Neural cell (in vitro differentiated cells): Measurements from ENCODE around the gene NRXN2. TPM values are rescaled to one million over a fixed set of nuclear protein-coding genes. Genes with fewer than 3 reads are reported as not detected.

ENCODE experiments used
- H2AFZ ChIP-seq: fragments of 200-600, 300-800 bp; sonication (generic), shearing (Covaris generic); 2 replicates; pipeline ENCODE4 v1.6.0; 2014; ENCODE audit warnings: low read depth, mild to moderate bottlenecking, antibody characterized with exemption, low read length, moderate library complexity
- H3F3A ChIP-seq: fragments of 200-600 bp; shearing (Covaris generic); 2 replicates; pipeline ENCODE4 v1.6.1; 2016; ENCODE audit warnings: mild to moderate bottlenecking, moderate library complexity, mixed read lengths, antibody characterized with exemption, low read length; ENCODE audit not compliant: insufficient read depth, poor library complexity, severe bottlenecking
- H3K27ac ChIP-seq: fragments of 200-600, 300-800 bp; sonication (generic), shearing (Covaris generic); 2 replicates; pipeline ENCODE4 v1.5.1; 2014; ENCODE audit warnings: mild to moderate bottlenecking, low read length, moderate library complexity
- H3K27me3 ChIP-seq: fragments of 300-800, 200-600 bp; sonication (generic), shearing (Covaris generic); 2 replicates; pipeline ENCODE4 v1.6.0; 2014; ENCODE audit warnings: mild to moderate bottlenecking, low read depth, low read length, moderate library complexity; ENCODE audit not compliant: insufficient read depth
- H3K36me3 ChIP-seq: fragments of 300-800, 200-600 bp; sonication (generic), shearing (Covaris generic); 2 replicates; pipeline ENCODE4 v1.5.1; 2014; ENCODE audit warnings: mild to moderate bottlenecking, antibody characterized with exemption, low read length, moderate library complexity; ENCODE audit not compliant: insufficient read depth
- H3K4me2 ChIP-seq: fragments of 300-800, 200-600 bp; sonication (generic), shearing (Covaris generic); 2 replicates; pipeline ENCODE4 v1.6.0; 2014; ENCODE audit warnings: mild to moderate bottlenecking, low read length
- H3K4me3 ChIP-seq: fragments of 300-800, 200-600 bp; sonication (generic), shearing (Covaris generic); 2 replicates; pipeline ENCODE4 v1.5.1; 2014; ENCODE audit warnings: mild to moderate bottlenecking, low read length, moderate library complexity
- H3K79me2 ChIP-seq: fragments of 200-600 bp; shearing (Covaris generic); replicated peaks from 2 replicates; pipeline ENCODE4 v1.6.0; 2014; ENCODE audit warnings: mild to moderate bottlenecking, low read length, moderate library complexity; ENCODE audit not compliant: insufficient read depth
- H3K9ac ChIP-seq: fragments of 300-800, 200-600 bp; sonication (generic), shearing (Covaris generic); 2 replicates; pipeline ENCODE4 v1.6.1; 2016; ENCODE audit warnings: mild to moderate bottlenecking, low read length, mixed read lengths
- H3K9me2 ChIP-seq: fragments of 200-600 bp; shearing (Covaris generic); 2 replicates; pipeline ENCODE4 v1.6.1; 2016; ENCODE audit warnings: mild to moderate bottlenecking, low read length, mixed read lengths; ENCODE audit not compliant: insufficient read depth
- H3K9me3 ChIP-seq: fragments of 200-600, 300-800 bp; sonication (generic), shearing (Covaris generic); 2 replicates; pipeline ENCODE4 v1.6.1; 2016; ENCODE audit warnings: mild to moderate bottlenecking, mixed run types, low read length, moderate library complexity, mixed read lengths
- H4K20me1 ChIP-seq: fragments of 200-600 bp; shearing (Covaris generic); 2 replicates; pipeline ENCODE4 v1.6.1; 2016; ENCODE audit warnings: mild to moderate bottlenecking, mixed run types; ENCODE audit not compliant: insufficient read depth
- EP300 ChIP-seq: fragments of 450-650 bp; conservative IDR thresholded peaks from 2 replicates; pipeline ENCODE4 v1.6.1; 2014; ENCODE audit warnings: antibody characterized with exemption, mild to moderate bottlenecking, moderate library complexity; ENCODE audit not compliant: poor library complexity, severe bottlenecking
- EZH2 ChIP-seq: fragments of 200-600, 300-800 bp; shearing (Covaris generic), sonication (generic); IDR thresholded peaks from 2 replicates; pipeline ENCODE4 v1.6.1; 2014; ENCODE audit warnings: antibody characterized with exemption, low read length, borderline replicate concordance, mild to moderate bottlenecking; ENCODE audit not compliant: insufficient read depth, poor library complexity, severe bottlenecking
- MXI1 ChIP-seq: fragments of 450-650 bp; conservative IDR thresholded peaks from 2 replicates; pipeline ENCODE4 v1.6.1; 2014; ENCODE audit warnings: antibody characterized with exemption, mild to moderate bottlenecking; ENCODE audit not compliant: poor library complexity, severe bottlenecking
- POLR2AphosphoS5 ChIP-seq: IDR thresholded peaks from 2 replicates; pipeline ENCODE4 v1.6.1; 2012
- RAD21 ChIP-seq: fragments of 450-650 bp; conservative IDR thresholded peaks from 2 replicates; pipeline ENCODE4 v1.6.1; 2014; ENCODE audit warnings: antibody characterized with exemption, mild to moderate bottlenecking, moderate library complexity
- SMC3 ChIP-seq: fragments of 450-650 bp; conservative IDR thresholded peaks from 2 replicates; pipeline ENCODE4 v1.6.1; 2014; ENCODE audit warnings: antibody characterized with exemption, mild to moderate bottlenecking, moderate library complexity; ENCODE audit not compliant: poor library complexity
- TAF1 ChIP-seq: IDR thresholded peaks from 2 replicates; pipeline ENCODE4 v1.6.1; 2012; ENCODE audit warnings: low read depth
- polyA plus RNA-seq: library from polyadenylated mRNA; depleted of rRNA; stranded (reverse); fragments of >200 nt; gene quantifications from 2 replicates; pipeline ENCODE4 v1.2.3, GENCODE V29; 2014
- TF ChIP-seq, protein P1 (sequence below): fragments of 450-650 bp; IDR thresholded peaks from 2 replicates; pipeline ENCODE4 v1.5.1; 2014; ENCODE audit warnings: antibody characterized with exemption, mild to moderate bottlenecking, moderate library complexity; ENCODE audit not compliant: poor library complexity, severe bottlenecking
- TF ChIP-seq, protein P2 (sequence below): IDR thresholded peaks from 2 replicates; pipeline ENCODE4 v1.6.1; 2012; ENCODE audit warnings: borderline replicate concordance

NRXN2 gene
- polyA plus RNA-seq, 1 donor from 2014 or later, result 68.0 TPM

DNA sequence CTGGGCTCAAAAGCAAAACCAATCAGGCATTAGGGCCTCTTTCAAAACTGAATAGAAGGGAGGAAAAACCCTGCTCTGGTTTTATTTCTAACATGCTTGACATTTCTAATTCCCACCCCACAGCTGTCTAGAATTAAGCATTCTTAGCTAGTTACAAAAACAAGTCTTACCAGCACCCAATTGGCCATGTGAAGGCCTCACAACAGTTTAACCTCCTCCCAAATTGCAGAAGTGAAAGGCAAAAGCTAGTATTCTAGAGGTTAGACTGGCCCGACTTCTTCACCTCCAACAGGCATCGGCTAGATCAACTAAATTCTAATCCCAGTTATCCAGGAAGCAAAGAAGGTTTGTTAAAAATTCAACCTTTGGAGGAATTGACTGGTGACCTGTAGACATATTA is 48.9 kb upstream of the NRXN2 start:
- Histone ChIP-seq H3K27ac (no peak overlapping the region), H3F3A (no peaks in the 10 kb centered on the region), H3K4me3 (no peak overlapping the region), H4K20me1 (peaks cover 50% of the 10 kb centered on the region), H2AFZ (no peak overlapping the region), H3K9ac (no peak overlapping the region), H3K9me2 (no peaks in the 10 kb centered on the region), H3K79me2 (peaks cover 57% of the 10 kb centered on the region), H3K27me3 (no peaks in the 10 kb centered on the region), H3K36me3 (peaks cover 44% of the 10 kb centered on the region), H3K9me3 (no peaks in the 10 kb centered on the region), H3K4me2 (no peak overlapping the region)
- no peak for TF ChIP-seq RAD21
- TF ChIP-seq EZH2, result no peak
- TF ChIP-seq TAF1, result no peak
- no peak for TF ChIP-seq SMC3
- TF ChIP-seq MXI1, result no peak
- no peak for TF ChIP-seq EP300
- TF ChIP-seq, protein P1, sequence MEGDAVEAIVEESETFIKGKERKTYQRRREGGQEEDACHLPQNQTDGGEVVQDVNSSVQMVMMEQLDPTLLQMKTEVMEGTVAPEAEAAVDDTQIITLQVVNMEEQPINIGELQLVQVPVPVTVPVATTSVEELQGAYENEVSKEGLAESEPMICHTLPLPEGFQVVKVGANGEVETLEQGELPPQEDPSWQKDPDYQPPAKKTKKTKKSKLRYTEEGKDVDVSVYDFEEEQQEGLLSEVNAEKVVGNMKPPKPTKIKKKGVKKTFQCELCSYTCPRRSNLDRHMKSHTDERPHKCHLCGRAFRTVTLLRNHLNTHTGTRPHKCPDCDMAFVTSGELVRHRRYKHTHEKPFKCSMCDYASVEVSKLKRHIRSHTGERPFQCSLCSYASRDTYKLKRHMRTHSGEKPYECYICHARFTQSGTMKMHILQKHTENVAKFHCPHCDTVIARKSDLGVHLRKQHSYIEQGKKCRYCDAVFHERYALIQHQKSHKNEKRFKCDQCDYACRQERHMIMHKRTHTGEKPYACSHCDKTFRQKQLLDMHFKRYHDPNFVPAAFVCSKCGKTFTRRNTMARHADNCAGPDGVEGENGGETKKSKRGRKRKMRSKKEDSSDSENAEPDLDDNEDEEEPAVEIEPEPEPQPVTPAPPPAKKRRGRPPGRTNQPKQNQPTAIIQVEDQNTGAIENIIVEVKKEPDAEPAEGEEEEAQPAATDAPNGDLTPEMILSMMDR, result no peak
- TF ChIP-seq, protein P2, sequence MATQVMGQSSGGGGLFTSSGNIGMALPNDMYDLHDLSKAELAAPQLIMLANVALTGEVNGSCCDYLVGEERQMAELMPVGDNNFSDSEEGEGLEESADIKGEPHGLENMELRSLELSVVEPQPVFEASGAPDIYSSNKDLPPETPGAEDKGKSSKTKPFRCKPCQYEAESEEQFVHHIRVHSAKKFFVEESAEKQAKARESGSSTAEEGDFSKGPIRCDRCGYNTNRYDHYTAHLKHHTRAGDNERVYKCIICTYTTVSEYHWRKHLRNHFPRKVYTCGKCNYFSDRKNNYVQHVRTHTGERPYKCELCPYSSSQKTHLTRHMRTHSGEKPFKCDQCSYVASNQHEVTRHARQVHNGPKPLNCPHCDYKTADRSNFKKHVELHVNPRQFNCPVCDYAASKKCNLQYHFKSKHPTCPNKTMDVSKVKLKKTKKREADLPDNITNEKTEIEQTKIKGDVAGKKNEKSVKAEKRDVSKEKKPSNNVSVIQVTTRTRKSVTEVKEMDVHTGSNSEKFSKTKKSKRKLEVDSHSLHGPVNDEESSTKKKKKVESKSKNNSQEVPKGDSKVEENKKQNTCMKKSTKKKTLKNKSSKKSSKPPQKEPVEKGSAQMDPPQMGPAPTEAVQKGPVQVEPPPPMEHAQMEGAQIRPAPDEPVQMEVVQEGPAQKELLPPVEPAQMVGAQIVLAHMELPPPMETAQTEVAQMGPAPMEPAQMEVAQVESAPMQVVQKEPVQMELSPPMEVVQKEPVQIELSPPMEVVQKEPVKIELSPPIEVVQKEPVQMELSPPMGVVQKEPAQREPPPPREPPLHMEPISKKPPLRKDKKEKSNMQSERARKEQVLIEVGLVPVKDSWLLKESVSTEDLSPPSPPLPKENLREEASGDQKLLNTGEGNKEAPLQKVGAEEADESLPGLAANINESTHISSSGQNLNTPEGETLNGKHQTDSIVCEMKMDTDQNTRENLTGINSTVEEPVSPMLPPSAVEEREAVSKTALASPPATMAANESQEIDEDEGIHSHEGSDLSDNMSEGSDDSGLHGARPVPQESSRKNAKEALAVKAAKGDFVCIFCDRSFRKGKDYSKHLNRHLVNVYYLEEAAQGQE, result no peak
- no peak for TF ChIP-seq POLR2AphosphoS5

DNA sequence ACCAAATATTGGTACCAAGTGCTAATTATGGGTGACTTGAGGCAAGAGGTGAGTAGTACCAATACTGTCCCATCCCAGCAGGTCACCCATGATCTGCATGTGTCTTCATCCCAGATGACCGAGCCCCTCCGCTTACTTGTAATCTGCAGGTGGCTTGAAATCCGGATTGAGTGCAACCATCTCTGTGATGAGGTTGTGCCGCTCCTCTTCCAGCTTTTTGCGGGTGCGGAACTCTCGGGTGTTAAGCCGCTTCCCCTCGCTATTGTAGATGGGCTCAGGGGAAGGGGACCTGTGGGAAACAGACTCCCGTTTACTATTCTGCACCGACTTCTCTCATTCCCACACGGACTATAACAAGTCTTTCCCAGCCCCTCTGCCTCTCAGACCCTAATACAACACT is 47.1 kb upstream of the NRXN2 start:
- Histone ChIP-seq H3K9me3 (no peaks in the 10 kb centered on the region), H3K36me3 (peaks cover 35% of the 10 kb centered on the region), H3K4me3 (no peak overlapping the region), H2AFZ (no peak overlapping the region), H3K27ac (no peak overlapping the region), H3F3A (no peaks in the 10 kb centered on the region), H3K27me3 (no peaks in the 10 kb centered on the region), H3K9ac (no peak overlapping the region), H4K20me1 (peaks cover 33% of the 10 kb centered on the region), H3K79me2 (peaks cover 40% of the 10 kb centered on the region), H3K9me2 (no peaks in the 10 kb centered on the region), H3K4me2 (no peak overlapping the region)
- no peak for TF ChIP-seq RAD21
- no peak for TF ChIP-seq SMC3
- TF ChIP-seq TAF1, result no peak
- no peak for TF ChIP-seq POLR2AphosphoS5
- TF ChIP-seq, protein P1, result no peak
- no peak for TF ChIP-seq EP300
